Stimulated activated naive CD8-positive, alpha-beta T cell treated with anti-CD3 and anti-CD28 coated beads, Interleukin-15, amount 100 ng/mL, for 72 hours (primary cell): Measurements from ENCODE around the gene SEZ6L2.
A peak's percentile ranks its signal among the peaks of the same experiment; 100 is the strongest.

ENCODE experiments used
- ATAC-seq: fragments of 150-1000 bp; cut with Tn5 transposase; 2 replicates; pipeline ENCODE4 v1.10.0; 2021; ENCODE audit warnings: mild to moderate bottlenecking, moderate library complexity
- DNase-seq, 2 donors: peaks; one replicate each; pipeline ENCODE4 v3.0.0; 2021 to 2022
- H3K27ac Mint-ChIP-seq, 2 donors: one replicate each; pipeline ENCODE4 v1.8.0; 2022; ENCODE audit warnings: mild to moderate bottlenecking in 2 of 2, mixed read lengths in 2 of 2, moderate library complexity in 2 of 2
- H3K27me3 Mint-ChIP-seq: one replicate; pipeline ENCODE4 v1.8.0; 2022; ENCODE audit warnings: mixed read lengths
- H3K4me1 Mint-ChIP-seq: one replicate; pipeline ENCODE4 v1.8.0; 2022; ENCODE audit warnings: mild to moderate bottlenecking, mixed read lengths
- H3K4me3 Mint-ChIP-seq, 2 donors: one replicate each; pipeline ENCODE4 v1.8.0; 2022; ENCODE audit warnings: mild to moderate bottlenecking in 2 of 2, mixed read lengths in 2 of 2, moderate library complexity in 1 of 2
- H3K9me3 Mint-ChIP-seq, 2 donors: one replicate each; pipeline ENCODE4 v1.8.0; 2022; ENCODE audit warnings: mixed read lengths in 2 of 2

SEZ6L2 gene

GRCh38 chr16:29858149-29858849 is 41.1 kb downstream of the SEZ6L2 start:
- Mint-ChIP-seq H3K9me3 (no peaks in the 10 kb centered on the region), H3K4me1 (peaks cover 53% of the 10 kb centered on the region), H3K4me3 (no peak overlapping the region), H3K27ac (no peak overlapping the region), H3K27me3 (no peaks in the 10 kb centered on the region)
- no peak for ATAC-seq
- no peak for DNase-seq

- Mint-ChIP-seq H3K27ac (peak overlapping the region in 1 of 2 donors; percentile 24), H3K4me1 (peaks cover 47% of the 10 kb centered on the region), H3K4me3 (no peak overlapping the region), H3K9me3 (no peaks in the 10 kb centered on the region), H3K27me3 (no peaks in the 10 kb centered on the region)
- DNase-seq (no peak), ATAC-seq (no peak)
These were observed 42.1 kb downstream of the SEZ6L2 start for GRCh38 chr16:29857133-29857760.

- Mint-ChIP-seq H3K9me3 (no peaks in the 10 kb centered on the region), H3K27ac (peak overlapping the region in 1 of 2 donors; percentile 75), H3K4me1 (peaks cover 29% of the 10 kb centered on the region), H3K4me3 (no peak overlapping the region), H3K27me3 (no peaks in the 10 kb centered on the region)
- DNase-seq, result no peak
- no peak for ATAC-seq
These were observed 44.7 kb downstream of the SEZ6L2 start for GRCh38 chr16:29854520-29855100.

GRCh38 chr16:29852654-29853053 is 46.7 kb downstream of the SEZ6L2 start:
- H3K27me3 Mint-ChIP-seq, result no peaks in the 10 kb centered on the region
- ATAC-seq (no peak), DNase-seq (no peak)
- peaks cover 20% of the 10 kb centered on the region for H3K4me1 Mint-ChIP-seq
- H3K27ac Mint-ChIP-seq, result no peak overlapping the region
- no peak overlapping the region for H3K4me3 Mint-ChIP-seq
- H3K9me3 Mint-ChIP-seq, result no peaks in the 10 kb centered on the region

GRCh38 chr16:29850998-29851397 is 48.4 kb downstream of the SEZ6L2 start:
- no peak overlapping the region for H3K4me3 Mint-ChIP-seq
- no peak for DNase-seq
- H3K27me3 Mint-ChIP-seq, result no peaks in the 10 kb centered on the region
- ATAC-seq, result no peak
- no peaks in the 10 kb centered on the region for H3K9me3 Mint-ChIP-seq
- no peak overlapping the region for H3K27ac Mint-ChIP-seq
- peaks cover 25% of the 10 kb centered on the region for H3K4me1 Mint-ChIP-seq

- H3K27me3 Mint-ChIP-seq, result no peaks in the 10 kb centered on the region
- H3K9me3 Mint-ChIP-seq, result no peaks in the 10 kb centered on the region
- ATAC-seq (no peak), DNase-seq (no peak)
- H3K4me3 Mint-ChIP-seq, result no peak overlapping the region
- H3K4me1 Mint-ChIP-seq, result peaks cover 18% of the 10 kb centered on the region
- no peak overlapping the region for H3K27ac Mint-ChIP-seq
These were observed 49.8 kb downstream of the SEZ6L2 start for GRCh38 chr16:29849505-29849904.

GRCh38 chr16:29848420-29849297 is 50.7 kb downstream of the SEZ6L2 start:
- H3K4me1 Mint-ChIP-seq, result peaks cover 17% of the 10 kb centered on the region
- ATAC-seq (peak; percentile 96), DNase-seq (peak; percentile 78 to 82)
- no peak overlapping the region for H3K4me3 Mint-ChIP-seq
- H3K27ac Mint-ChIP-seq, result peak overlapping the region in 1 of 2 donors; percentile 81
- H3K9me3 Mint-ChIP-seq, result no peaks in the 10 kb centered on the region
- H3K27me3 Mint-ChIP-seq, result no peaks in the 10 kb centered on the region

GRCh38 chr16:29845656-29846055 is 53.7 kb downstream of the SEZ6L2 start:
- no peak for ATAC-seq
- Mint-ChIP-seq H3K27ac (no peak overlapping the region), H3K4me3 (no peak overlapping the region)

GRCh38 chr16:29844575-29845331 is 54.6 kb downstream of the SEZ6L2 start:
- DNase-seq (no peak), ATAC-seq (no peak)
- Mint-ChIP-seq H3K27me3 (no peaks in the 10 kb centered on the region), H3K27ac (peak overlapping the region in 1 of 2 donors; percentile 85), H3K4me1 (peaks cover 12% of the 10 kb centered on the region), H3K4me3 (no peak overlapping the region), H3K9me3 (no peaks in the 10 kb centered on the region)

More at GRCh38 chr16:29845656-29846055, 53.7 kb downstream of the SEZ6L2 start:
- Mint-ChIP-seq H3K4me1 (peaks cover 17% of the 10 kb centered on the region), H3K9me3 (no peaks in the 10 kb centered on the region), H3K27me3 (no peaks in the 10 kb centered on the region)
- no peak for DNase-seq

- H3K4me3 Mint-ChIP-seq, result no peak overlapping the region
- DNase-seq (no peak), ATAC-seq (no peak)
- H3K9me3 Mint-ChIP-seq, result no peaks in the 10 kb centered on the region
- no peak overlapping the region for H3K27ac Mint-ChIP-seq
- no peaks in the 10 kb centered on the region for H3K27me3 Mint-ChIP-seq
- H3K4me1 Mint-ChIP-seq, result peaks cover 12% of the 10 kb centered on the region
These were observed 55.4 kb downstream of the SEZ6L2 start for GRCh38 chr16:29843931-29844330.

GRCh38 chr16:29842732-29843346 is 56.5 kb downstream of the SEZ6L2 start:
- ATAC-seq (peak; percentile 54), DNase-seq (no peak)
- no peaks in the 10 kb centered on the region for H3K27me3 Mint-ChIP-seq
- H3K4me1 Mint-ChIP-seq, result peaks cover 5% of the 10 kb centered on the region
- no peaks in the 10 kb centered on the region for H3K9me3 Mint-ChIP-seq
- no peak overlapping the region for H3K4me3 Mint-ChIP-seq
- H3K27ac Mint-ChIP-seq, result peak overlapping the region in 1 of 2 donors; percentile 52

- Mint-ChIP-seq H3K4me3 (no peak overlapping the region), H3K9me3 (no peaks in the 10 kb centered on the region), H3K4me1 (no peaks in the 10 kb centered on the region), H3K27ac (peak overlapping the region in 1 of 2 donors; percentile 34), H3K27me3 (no peaks in the 10 kb centered on the region)
- ATAC-seq (peak; percentile 23), DNase-seq (no peak)
These were observed 57.7 kb downstream of the SEZ6L2 start for GRCh38 chr16:29841631-29842030.

- H3K9me3 Mint-ChIP-seq, result no peaks in the 10 kb centered on the region
- ATAC-seq (no peak), DNase-seq (no peak)
- H3K4me1 Mint-ChIP-seq, result no peaks in the 10 kb centered on the region
- no peak overlapping the region for H3K4me3 Mint-ChIP-seq
- no peaks in the 10 kb centered on the region for H3K27me3 Mint-ChIP-seq
- H3K27ac Mint-ChIP-seq, result peak overlapping the region in 1 of 2 donors; percentile 82
These were observed 59.1 kb downstream of the SEZ6L2 start for GRCh38 chr16:29840240-29840639.

GRCh38 chr16:29839822-29840221 is 59.5 kb downstream of the SEZ6L2 start:
- ATAC-seq, result no peak
- Mint-ChIP-seq H3K9me3 (no peaks in the 10 kb centered on the region), H3K4me3 (no peak overlapping the region), H3K27me3 (no peaks in the 10 kb centered on the region), H3K4me1 (no peaks in the 10 kb centered on the region), H3K27ac (no peak overlapping the region)
- no peak for DNase-seq
